NT2/D1 (cell line): ENCODE measurements around the gene ADARB2.

Experiments used
- YY1 ChIP-seq: IDR thresholded peaks from 2 replicates; pipeline ENCODE4 v1.6.1; 2011; ENCODE audit not compliant: insufficient read length, insufficient read depth
- ZNF274 ChIP-seq: IDR thresholded peaks from 2 replicates; pipeline ENCODE4 v1.6.1; 2011; ENCODE audit warnings: mild to moderate bottlenecking, low read depth, low read length

GRCh38 chr10:1746796-1747195, 9.5 kb upstream of the ADARB2 start:
- TF ChIP-seq YY1 (no peak), ZNF274 (no peak)
